Neuron (in vitro differentiated cells): ENCODE results near the gene PTPN22.
A peak's percentile ranks its signal among the peaks of the same experiment; 100 is the strongest.

Experiments
- H2AFZ ChIP-seq: one replicate; pipeline ENCODE4 v1.6.1; 2013; ENCODE audit warnings: low read depth, mild to moderate bottlenecking, inconsistent platforms, low read length, moderate library complexity
- H3K27me3 ChIP-seq: one replicate; pipeline ENCODE4 v1.6.1; 2013; ENCODE audit warnings: low read length; ENCODE audit not compliant: insufficient read depth
- H3K36me3 ChIP-seq: one replicate; pipeline ENCODE4 v1.6.1; 2013; ENCODE audit warnings: low read length; ENCODE audit not compliant: insufficient read depth
- H3K4me1 ChIP-seq: one replicate; pipeline ENCODE4 v1.6.1; 2013; ENCODE audit warnings: low read length; ENCODE audit not compliant: insufficient read depth
- H3K4me3 ChIP-seq: 2 replicates; pipeline ENCODE4 v1.5.1; 2013; ENCODE audit warnings: mild to moderate bottlenecking, low read length, moderate library complexity
- H3K9me3 ChIP-seq: one replicate; pipeline ENCODE4 v1.6.1; 2013; ENCODE audit warnings: low read length

The PTPN22 gene

DNA sequence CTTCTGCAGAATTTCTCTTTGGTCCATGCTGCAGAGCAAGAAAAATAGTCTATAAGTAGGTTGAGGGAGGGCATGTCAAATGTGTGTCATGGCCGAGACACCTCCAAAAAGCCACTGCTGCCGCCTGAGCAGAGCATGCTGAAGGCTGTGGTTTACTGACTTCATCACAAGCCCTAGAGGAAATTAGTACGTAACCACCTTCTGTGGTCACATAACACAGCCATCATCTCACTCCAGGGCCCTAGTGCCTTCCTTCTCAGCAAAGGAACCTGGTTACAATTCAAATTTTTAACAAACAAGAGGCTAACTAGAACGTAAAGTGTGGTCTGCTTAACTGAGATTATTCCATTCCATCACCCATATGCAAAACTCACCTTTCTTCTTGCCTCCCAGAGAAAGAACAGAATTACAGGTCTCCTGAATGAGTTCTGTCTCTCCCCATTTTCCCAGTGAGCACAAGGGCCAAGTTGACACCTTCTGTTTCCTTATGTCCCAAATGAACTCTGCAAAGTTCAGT lies at the start of gene PTPN22:
PTPN22 (minus strand) TSS at position 116 of the 517 bp plus-strand sequence.
- H3K4me3 ChIP-seq: no peak within 1 kb of the TSS
- H2AFZ ChIP-seq: no peak within 1 kb of the TSS
- H3K27me3 ChIP-seq: peaks cover 6% of the 10 kb centered on the region
- no peaks in the 10 kb centered on the region for H3K9me3 ChIP-seq
- H3K4me1 ChIP-seq: no peaks in the 10 kb centered on the region
- no peaks in the 10 kb centered on the region for H3K36me3 ChIP-seq

DNA sequence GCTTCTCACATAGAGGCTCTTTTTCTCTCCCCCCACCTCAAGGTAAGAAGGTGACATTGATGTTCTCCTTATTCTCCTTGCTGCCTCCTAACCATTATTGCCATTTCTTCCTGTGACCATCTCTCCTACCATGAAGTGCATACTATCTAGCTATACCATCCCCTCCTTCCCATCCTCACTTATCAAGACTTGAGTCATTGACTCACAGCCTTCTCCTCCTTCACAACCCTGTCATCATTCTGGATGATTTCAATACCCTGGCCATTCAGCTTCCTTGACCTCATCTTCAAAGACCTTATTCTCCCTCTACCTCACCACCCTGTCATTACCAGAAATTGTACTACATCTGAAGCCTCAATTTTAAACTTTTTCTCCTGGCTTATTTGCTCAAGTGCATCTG lies 46.7 kb upstream of the PTPN22 start:
- peaks cover 1% of the 10 kb centered on the region for H3K27me3 ChIP-seq
- no peaks in the 10 kb centered on the region for H3K9me3 ChIP-seq

DNA sequence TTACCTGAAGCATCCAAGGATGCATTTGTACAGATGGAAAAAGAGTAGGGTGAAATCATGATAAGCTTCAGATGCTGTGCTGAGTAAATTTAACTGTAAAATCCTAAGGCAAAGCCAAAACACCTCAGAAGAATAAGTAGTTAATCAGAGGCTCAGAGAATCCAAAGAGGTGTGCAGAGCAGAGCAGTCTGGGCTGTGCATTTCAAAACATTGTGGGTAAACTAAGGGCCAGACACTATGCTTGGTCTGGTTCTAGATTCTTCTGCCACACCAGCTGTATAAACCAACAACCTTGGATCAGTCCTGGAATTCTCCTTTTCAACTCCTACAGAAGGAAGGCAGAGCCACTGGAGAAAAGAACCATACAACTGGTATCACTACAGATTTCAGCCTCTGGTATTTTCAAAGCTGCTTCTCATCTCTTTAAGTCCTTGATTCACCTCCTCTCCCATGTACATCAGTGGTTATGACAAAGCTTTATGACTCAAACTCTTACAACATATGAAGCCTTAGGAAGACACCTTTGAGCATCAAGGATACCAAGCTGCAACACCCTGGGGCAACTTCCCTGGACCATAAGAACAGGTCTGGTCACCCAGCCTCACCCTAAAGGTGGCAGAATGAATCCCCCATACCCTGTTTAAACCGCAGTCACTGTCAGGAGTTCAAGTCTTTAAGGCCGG lies 46.0 kb upstream of the PTPN22 start:
- H3K4me1 ChIP-seq: no peaks in the 10 kb centered on the region
- H3K27me3 ChIP-seq: no peaks in the 10 kb centered on the region
- no peak overlapping the region for H2AFZ ChIP-seq
- peaks cover 6% of the 10 kb centered on the region for H3K36me3 ChIP-seq
- no peak overlapping the region for H3K4me3 ChIP-seq
- no peaks in the 10 kb centered on the region for H3K9me3 ChIP-seq

More for the DNA sequence above, 46.7 kb upstream of the PTPN22 start:
- no peak overlapping the region for H3K4me3 ChIP-seq
- H3K4me1 ChIP-seq: no peaks in the 10 kb centered on the region
- no peak overlapping the region for H2AFZ ChIP-seq
- no peaks in the 10 kb centered on the region for H3K36me3 ChIP-seq

DNA sequence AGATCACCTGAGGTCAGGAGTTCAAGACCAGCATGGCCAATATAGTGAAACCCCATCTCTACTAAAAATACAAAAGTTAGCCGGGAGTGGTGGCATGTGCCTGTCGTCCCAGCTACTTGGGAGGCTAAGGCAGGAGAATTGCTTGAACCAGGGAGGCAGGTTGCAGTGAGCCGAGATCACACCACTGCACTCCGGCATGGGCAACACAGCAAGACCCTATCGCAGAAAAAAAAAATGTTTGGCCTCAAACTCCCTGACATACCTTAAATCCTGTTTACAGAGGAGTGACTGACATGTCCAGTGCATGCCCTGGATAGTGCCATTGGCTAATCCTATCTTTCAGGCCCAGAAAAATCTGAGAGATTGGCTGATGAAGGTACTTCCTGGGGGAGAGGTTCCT lies 45.5 kb upstream of the PTPN22 start:
- Histone ChIP-seq H3K9me3 (no peaks in the 10 kb centered on the region), H3K4me1 (no peaks in the 10 kb centered on the region), H2AFZ (no peak overlapping the region)

DNA sequence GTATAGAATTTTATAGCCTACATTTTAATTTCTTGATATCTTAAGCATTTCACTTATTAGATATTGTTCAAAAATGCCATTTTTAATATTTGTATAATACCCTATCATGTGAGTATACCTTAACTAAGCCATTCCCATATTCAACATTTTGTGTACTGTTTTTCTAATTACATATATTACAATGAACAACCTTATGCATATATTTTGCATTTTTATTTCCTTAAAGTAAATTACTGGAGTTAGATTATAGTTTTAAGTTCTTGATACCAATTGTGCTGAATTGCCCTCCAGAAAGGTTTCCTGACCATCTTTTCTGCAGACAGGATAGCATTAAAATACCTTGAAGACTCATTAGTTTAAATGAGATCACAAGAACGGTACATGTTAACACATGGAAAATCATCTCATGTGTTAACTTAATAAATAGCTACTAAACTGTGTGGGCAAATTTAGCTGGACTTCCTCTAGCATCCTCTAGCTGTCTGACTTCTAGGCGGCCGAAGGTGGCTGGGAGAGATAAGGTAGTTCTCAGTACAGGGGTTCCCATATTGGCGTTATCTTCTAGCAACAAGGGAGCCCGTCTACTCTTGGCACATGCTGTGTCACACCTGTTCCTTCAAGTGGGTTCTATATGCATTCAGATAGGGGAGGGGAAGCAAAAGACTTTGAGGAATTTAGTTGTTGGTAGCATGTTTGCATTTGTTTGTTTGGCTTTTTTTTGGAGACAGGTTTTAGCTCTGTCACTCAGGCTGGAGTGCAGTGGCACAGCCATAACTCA lies 42.6 kb upstream of the PTPN22 start:
- no peaks in the 10 kb centered on the region for H3K27me3 ChIP-seq
- H3K36me3 ChIP-seq: peaks cover 30% of the 10 kb centered on the region
- H3K9me3 ChIP-seq: no peaks in the 10 kb centered on the region
- no peak overlapping the region for H2AFZ ChIP-seq
- no peak overlapping the region for H3K4me3 ChIP-seq
- H3K4me1 ChIP-seq: no peaks in the 10 kb centered on the region

More for the DNA sequence above, 45.5 kb upstream of the PTPN22 start:
- H3K4me3 ChIP-seq: no peak overlapping the region
- H3K27me3 ChIP-seq: no peaks in the 10 kb centered on the region
- H3K36me3 ChIP-seq: peaks cover 11% of the 10 kb centered on the region

DNA sequence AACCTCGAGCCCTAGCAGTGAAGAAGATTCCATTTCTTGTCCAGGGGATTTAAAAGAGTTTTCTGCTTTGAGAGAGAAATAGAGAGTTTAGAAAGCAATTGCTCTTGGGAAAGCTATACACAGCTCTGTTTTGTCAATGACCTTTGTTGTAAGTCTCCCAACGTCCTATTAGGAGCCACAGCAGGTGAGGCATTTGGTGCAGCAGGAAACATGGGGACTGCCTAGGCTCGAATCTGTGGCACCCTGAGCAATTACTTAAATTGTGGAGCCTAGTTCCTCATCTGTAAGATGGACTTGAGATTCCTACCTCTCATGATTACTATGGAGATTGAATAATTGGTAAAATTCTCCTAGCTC lies 41.8 kb upstream of the PTPN22 start:
- Histone ChIP-seq H3K9me3 (no peaks in the 10 kb centered on the region), H3K36me3 (peaks cover 37% of the 10 kb centered on the region), H2AFZ (no peak overlapping the region), H3K4me3 (no peak overlapping the region), H3K27me3 (no peaks in the 10 kb centered on the region), H3K4me1 (no peaks in the 10 kb centered on the region)

DNA sequence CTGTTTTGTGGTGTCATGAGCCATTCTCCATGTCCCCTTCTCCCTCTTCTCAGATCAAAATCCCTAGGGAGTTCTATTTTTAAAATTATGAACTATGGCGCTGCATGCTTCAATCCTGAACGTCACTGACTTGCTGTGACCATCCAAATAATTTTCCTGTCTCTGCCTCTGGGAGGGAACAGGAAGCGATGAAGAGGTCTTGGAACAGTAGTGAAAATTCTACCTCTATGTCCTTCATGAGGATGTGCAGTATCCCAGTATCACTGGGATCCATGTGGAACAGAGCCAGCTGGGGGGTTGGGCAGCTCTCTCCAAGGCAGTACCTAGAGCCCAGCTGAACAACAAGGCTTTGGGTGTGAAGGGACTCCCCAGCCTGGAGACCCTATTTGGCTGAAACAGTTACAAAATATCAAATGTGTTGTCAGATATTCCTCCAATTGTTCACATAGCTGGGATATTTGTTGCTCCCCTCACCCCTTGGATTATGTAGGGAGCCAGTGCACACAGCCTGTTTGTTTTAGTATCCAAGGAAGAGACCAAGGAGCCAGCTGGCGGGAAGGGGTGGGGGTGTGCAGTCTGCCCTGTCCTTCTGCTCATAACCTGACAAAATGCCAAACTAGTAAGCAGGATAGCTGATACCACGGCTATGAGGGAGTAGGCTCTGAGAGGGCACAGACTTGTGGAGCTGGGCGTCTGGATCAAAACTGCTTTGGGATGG lies 41.2 kb upstream of the PTPN22 start:
- Histone ChIP-seq H3K27me3 (no peaks in the 10 kb centered on the region), H3K4me3 (no peak overlapping the region), H3K4me1 (no peaks in the 10 kb centered on the region), H3K9me3 (no peaks in the 10 kb centered on the region), H3K36me3 (peaks cover 43% of the 10 kb centered on the region), H2AFZ (no peak overlapping the region)

DNA sequence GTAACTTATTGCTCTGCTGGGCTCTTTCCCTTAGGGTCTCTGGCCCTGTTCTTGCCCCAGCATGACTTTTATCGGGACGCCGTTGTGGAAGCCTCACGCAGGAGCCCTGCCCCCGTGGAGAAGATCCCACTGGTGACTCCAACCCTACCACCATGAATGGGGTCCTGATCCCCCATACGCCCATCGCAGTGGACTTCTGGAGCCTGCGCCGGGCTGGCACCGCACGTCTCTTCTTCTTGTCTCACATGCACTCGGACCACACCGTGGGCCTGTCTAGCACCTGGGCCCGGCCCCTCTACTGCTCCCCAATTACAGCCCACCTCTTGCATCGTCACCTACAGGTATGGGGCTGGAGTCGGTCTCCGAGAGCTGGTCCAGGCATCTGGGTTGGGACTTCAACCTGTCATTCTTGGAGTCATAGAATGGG lies 33.9 kb upstream of the PTPN22 start:
- Histone ChIP-seq H3K9me3 (no peaks in the 10 kb centered on the region), H3K27me3 (no peaks in the 10 kb centered on the region), H3K36me3 (peaks cover 28% of the 10 kb centered on the region), H3K4me3 (peak overlapping the region; percentile 65), H2AFZ (peak overlapping the region; percentile 85), H3K4me1 (peaks cover 8% of the 10 kb centered on the region)

DNA sequence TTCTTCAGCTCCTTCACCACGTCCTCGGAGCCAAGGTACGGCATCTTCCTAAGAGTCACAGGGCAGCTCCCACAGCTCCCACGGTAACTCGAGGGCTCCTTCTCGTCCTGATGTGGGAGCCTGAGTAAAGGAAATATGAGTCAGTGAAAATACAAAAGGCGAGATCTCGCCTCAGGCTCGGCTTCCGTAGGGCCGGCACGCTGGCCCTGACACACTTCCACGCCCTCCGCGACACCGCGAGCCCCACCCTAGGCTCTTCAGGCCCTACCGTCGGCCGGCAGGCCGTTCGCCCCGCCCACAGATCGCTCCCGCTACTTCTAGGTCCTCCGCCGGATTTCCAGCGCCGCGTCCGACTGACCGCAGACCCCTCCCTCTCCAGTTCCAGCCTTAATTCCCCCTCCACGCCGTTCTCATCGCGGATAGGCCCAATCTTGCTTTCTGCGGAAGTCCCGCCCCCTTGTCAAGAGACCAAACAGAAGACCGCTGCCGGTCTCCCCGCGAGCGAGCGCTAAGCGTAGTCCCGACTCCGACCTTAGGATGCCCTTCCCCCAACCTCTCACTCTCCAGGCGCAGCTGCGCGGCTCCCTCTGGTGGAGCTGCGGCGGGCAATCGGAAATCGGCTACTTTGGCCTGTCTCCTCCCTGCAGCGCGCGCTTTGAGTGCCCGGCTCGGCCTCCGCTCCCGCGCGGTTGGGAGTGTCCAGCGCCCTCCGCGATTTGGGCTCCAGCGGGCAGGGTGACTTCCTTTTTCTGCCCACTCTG lies 33.3 kb upstream of the PTPN22 start, which contains the start of the genes AP4B1 and DCLRE1B:
AP4B1 (minus strand) TSS at position 126 of the 761 bp plus-strand sequence; CDS start at position 44, 82 bp downstream.
DCLRE1B (plus strand) TSS at position 653 of the 761 bp plus-strand sequence. CDS start 261 bp downstream, outside the sequence.
- peaks cover 27% of the 10 kb centered on the region for H3K36me3 ChIP-seq
- peaks cover 8% of the 10 kb centered on the region for H3K4me1 ChIP-seq
- no peaks in the 10 kb centered on the region for H3K9me3 ChIP-seq
- peak within 1 kb of the TSS; percentile 65 for H3K4me3 ChIP-seq
- no peaks in the 10 kb centered on the region for H3K27me3 ChIP-seq
- peak within 1 kb of the TSS; percentile 85 for H2AFZ ChIP-seq

DNA sequence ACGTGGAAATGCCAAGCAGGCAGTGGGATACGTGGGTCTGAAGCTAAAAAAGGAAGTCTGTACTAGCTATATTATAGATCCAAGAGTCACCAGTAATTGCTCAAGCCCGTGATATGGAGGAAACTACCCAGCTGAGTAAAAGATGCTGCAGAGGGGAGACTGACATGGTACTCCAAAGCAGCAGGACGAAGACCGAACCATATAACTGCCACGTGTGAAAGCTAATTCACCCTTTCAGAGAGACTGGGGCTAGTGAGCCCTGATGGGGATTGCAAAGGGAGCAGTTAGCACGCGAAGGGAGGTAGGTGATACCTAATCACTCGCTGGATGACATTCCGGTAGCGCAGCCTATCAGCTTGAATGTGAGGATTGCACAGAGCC lies 32.8 kb upstream of the PTPN22 start:
- Histone ChIP-seq H3K27me3 (no peaks in the 10 kb centered on the region), H3K36me3 (peaks cover 32% of the 10 kb centered on the region), H3K4me1 (peaks cover 8% of the 10 kb centered on the region), H3K9me3 (no peaks in the 10 kb centered on the region), H2AFZ (peak overlapping the region; percentile 78), H3K4me3 (peak overlapping the region; percentile 65)

DNA sequence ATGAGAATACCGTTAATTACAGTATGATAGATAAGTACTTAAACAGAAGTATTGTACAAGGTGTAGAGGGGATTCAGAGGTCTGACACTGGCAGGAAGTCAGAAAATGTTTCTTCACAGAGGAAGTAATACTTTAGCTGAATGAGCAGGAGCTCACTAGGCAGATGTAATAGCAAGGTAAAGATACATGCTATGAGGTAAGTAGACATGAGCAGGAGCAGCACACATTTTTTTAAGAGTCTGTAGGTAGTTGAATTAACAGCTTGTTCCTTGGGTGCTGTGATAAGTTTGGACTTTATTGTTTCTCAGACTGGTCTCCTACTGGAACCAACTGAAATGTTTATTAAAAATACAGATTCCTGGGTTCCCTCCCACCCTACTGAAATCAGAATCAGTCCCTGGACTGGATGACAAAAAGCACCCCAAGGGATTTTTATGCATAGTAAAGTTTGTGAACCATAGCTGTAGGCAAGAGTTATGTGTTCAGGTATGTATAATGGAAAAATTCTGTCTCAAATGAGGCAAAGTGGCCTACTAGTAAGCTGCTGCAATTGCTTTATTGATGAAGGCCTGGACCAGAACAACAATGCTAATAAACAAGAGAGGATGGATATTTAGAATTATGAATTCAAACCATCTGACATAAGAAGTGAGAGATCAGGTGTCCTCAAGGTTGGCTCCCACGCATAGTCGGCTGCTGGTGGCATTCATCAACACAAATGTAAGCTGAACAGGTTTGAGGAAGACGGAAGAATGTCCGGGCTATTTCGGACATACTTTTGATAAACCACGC lies 32.2 kb upstream of the PTPN22 start:
- no peaks in the 10 kb centered on the region for H3K9me3 ChIP-seq

DNA sequence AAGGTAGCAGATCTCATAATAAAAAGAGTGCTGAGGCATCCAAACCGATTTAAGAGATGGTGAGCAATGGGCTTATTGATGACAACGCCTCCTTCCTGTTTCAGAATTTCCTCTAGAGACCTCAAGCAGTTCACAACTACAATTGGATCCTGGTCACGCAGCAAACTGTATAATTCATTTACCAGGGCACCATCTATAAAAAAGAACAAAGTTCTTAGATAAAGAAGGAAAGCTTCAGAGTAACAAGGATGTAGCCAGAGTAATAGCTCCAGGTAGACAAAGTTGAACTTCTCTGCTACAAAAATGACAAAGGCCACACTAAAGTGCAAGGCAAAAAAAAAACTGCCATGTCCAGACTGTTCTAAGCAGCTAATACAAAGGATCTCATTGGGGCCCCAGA lies 29.7 kb upstream of the PTPN22 start:
- H3K36me3 ChIP-seq: peaks cover 36% of the 10 kb centered on the region
- no peak overlapping the region for H3K4me3 ChIP-seq

More for the DNA sequence above, 32.2 kb upstream of the PTPN22 start:
- H3K36me3 ChIP-seq: peaks cover 32% of the 10 kb centered on the region
- no peaks in the 10 kb centered on the region for H3K27me3 ChIP-seq
- no peak overlapping the region for H2AFZ ChIP-seq
- peaks cover 8% of the 10 kb centered on the region for H3K4me1 ChIP-seq
- H3K4me3 ChIP-seq: peak overlapping the region; percentile 65

More for the DNA sequence above, 29.7 kb upstream of the PTPN22 start:
- H3K9me3 ChIP-seq: no peaks in the 10 kb centered on the region
- H2AFZ ChIP-seq: no peak overlapping the region
- H3K27me3 ChIP-seq: no peaks in the 10 kb centered on the region
- peaks cover 7% of the 10 kb centered on the region for H3K4me1 ChIP-seq
